Gastrocnemius medialis (tissue), 4 donors: ENCODE results near the gene ATP10D.

Experiments
- CTCF ChIP-seq, 5 experiments: fragments of 450-650 bp in 3 of 5; fragments of 200-600 bp in 2 of 5; sonication (generic) in 2 of 5; IDR thresholded peaks in 4 of 5; conservative IDR thresholded peaks in 1 of 5; 1 replicate in 4 of 5; 2 replicates in 1 of 5; pipeline ENCODE4 v1.5.1; 2016 to 2019; ENCODE audit warnings: antibody characterized with exemption in 5 of 5, mild to moderate bottlenecking in 3 of 5, moderate library complexity in 3 of 5
- POLR2A ChIP-seq, 2 donors: fragments of 450-650 bp; IDR thresholded peaks; one replicate each; pipeline ENCODE4 v1.6.1; 2017; ENCODE audit warnings: antibody characterized with exemption in 2 of 2, mild to moderate bottlenecking in 2 of 2, moderate library complexity in 2 of 2

- TF ChIP-seq CTCF (IDR thresholded peaks at IDR 0.05 in 4 of 5, conservative IDR thresholded peaks at IDR 0.05 in 1 of 5) (no peak), POLR2A (IDR thresholded peaks at IDR 0.05) (no peak)
Measured at GRCh38 chr4:47469951-47470350, 15.1 kb upstream of the ATP10D start.
